SK-N-SH treated with all-trans-retinoic acid at 6 μM for 48 hours (cell line): Measurements from ENCODE around the gene GBGT1.

ENCODE experiments used
- ATAC-seq: fragments of 200-7000 bp; cut with Tn5 transposase; 3 replicates; pipeline ENCODE4 v1.9.1; 2020; ENCODE audit warnings: mild to moderate bottlenecking, moderate library complexity
- BACH2 ChIP-seq: fragments of 250-450 bp; sonication (Bioruptor Pico); IDR thresholded peaks from 2 replicates; pipeline ENCODE4 v1.9.0; 2021; ENCODE audit warnings: mild to moderate bottlenecking, borderline replicate concordance
- CREB5 ChIP-seq: fragments of 250-450 bp; sonication (Bioruptor Pico); IDR thresholded peaks from 2 replicates; pipeline ENCODE4 v1.5.1; 2020; ENCODE audit warnings: low read depth, mild to moderate bottlenecking, moderate library complexity
- CSDC2 ChIP-seq: fragments of 250-450 bp; sonication (Bioruptor Pico); IDR thresholded peaks from 2 replicates; pipeline ENCODE4 v1.5.0; 2020; ENCODE audit warnings: mild to moderate bottlenecking, moderate library complexity
- ESRRG ChIP-seq: fragments of 250-450 bp; sonication (Bioruptor Pico); IDR thresholded peaks from 2 replicates; pipeline ENCODE4 v1.6.1; 2021; ENCODE audit warnings: mild to moderate bottlenecking
- GLIS3 ChIP-seq: fragments of 250-450 bp; sonication (Bioruptor Pico); IDR thresholded peaks from 2 replicates; pipeline ENCODE4 v1.5.0; 2020; ENCODE audit warnings: mild to moderate bottlenecking, moderate library complexity
- ISL1 ChIP-seq: fragments of 250-450 bp; sonication (Bioruptor Pico); IDR thresholded peaks from 2 replicates; pipeline ENCODE4 v2.1.2; 2022; ENCODE audit warnings: mild to moderate bottlenecking, moderate library complexity
- OSR1 ChIP-seq: fragments of 250-450 bp; sonication (Bioruptor Pico); IDR thresholded peaks from 2 replicates; pipeline ENCODE4 v1.8.0; 2022; ENCODE audit warnings: moderate library complexity, mild to moderate bottlenecking, inconsistent platforms
- PATZ1 ChIP-seq: fragments of 250-450 bp; sonication (Bioruptor Pico); IDR thresholded peaks from 2 replicates; pipeline ENCODE4 v1.8.0; 2020; ENCODE audit warnings: mild to moderate bottlenecking, moderate library complexity, borderline replicate concordance
- POU6F1 ChIP-seq: fragments of 250-450 bp; sonication (Bioruptor Pico); IDR thresholded peaks from 2 replicates; pipeline ENCODE4 v1.8.0; 2021; ENCODE audit warnings: low read depth, mild to moderate bottlenecking, moderate library complexity, borderline replicate concordance
- PPARA ChIP-seq: fragments of 250-450 bp; sonication (Bioruptor Pico); IDR thresholded peaks from 2 replicates; pipeline ENCODE4 v1.5.0; 2020; ENCODE audit warnings: mild to moderate bottlenecking, borderline replicate concordance
- RARB ChIP-seq: fragments of 250-450 bp; sonication (Bioruptor Pico); IDR thresholded peaks from 2 replicates; pipeline ENCODE4 v1.8.0; 2021; ENCODE audit warnings: mild to moderate bottlenecking, moderate library complexity
- TCF4 ChIP-seq: fragments of 250-450 bp; sonication (Bioruptor Pico); IDR thresholded peaks from 2 replicates; pipeline ENCODE4 v1.8.0; 2021; ENCODE audit warnings: mild to moderate bottlenecking, moderate library complexity, borderline replicate concordance
- TOX ChIP-seq: fragments of 250-450 bp; sonication (Bioruptor Pico); IDR thresholded peaks from 2 replicates; pipeline ENCODE4 v1.8.0; 2021; ENCODE audit warnings: mild to moderate bottlenecking, moderate library complexity, borderline replicate concordance
- TSHZ2 ChIP-seq: fragments of 250-450 bp; sonication (Bioruptor Pico); IDR thresholded peaks from 2 replicates; pipeline ENCODE4 v1.5.0; 2020; ENCODE audit warnings: mild to moderate bottlenecking, moderate library complexity
- ZC3H10 ChIP-seq: fragments of 250-450 bp; sonication (Bioruptor Pico); IDR thresholded peaks from 2 replicates; pipeline ENCODE4 v1.5.1; 2021; ENCODE audit warnings: mild to moderate bottlenecking, moderate library complexity
- ZFP3 ChIP-seq: fragments of 250-450 bp; sonication (Bioruptor Pico); IDR thresholded peaks from 2 replicates; pipeline ENCODE4 v1.5.0; 2020; ENCODE audit warnings: mild to moderate bottlenecking, moderate library complexity
- ZFP30 ChIP-seq: fragments of 450-650 bp; formaldehyde crosslinking; IDR thresholded peaks from 2 replicates; pipeline ENCODE4 v1.5.0; 2022; ENCODE audit warnings: mild to moderate bottlenecking, moderate library complexity
- ZNF70 ChIP-seq: fragments of 450-650 bp; formaldehyde crosslinking; IDR thresholded peaks from 2 replicates; pipeline ENCODE4 v1.5.0; 2020; ENCODE audit warnings: mild to moderate bottlenecking, moderate library complexity
- ZNF8 ChIP-seq: fragments of 450-650 bp; formaldehyde crosslinking; IDR thresholded peaks from 2 replicates; pipeline ENCODE4 v1.5.0; 2020; ENCODE audit warnings: mild to moderate bottlenecking, moderate library complexity

The GBGT1 gene

GRCh38 chr9:133116346-133117231 lies 47.1 kb downstream of the GBGT1 start (continued):
- TF ChIP-seq TSHZ2 (CRISPR knock-in tag), result no peak
- no peak for TF ChIP-seq ZFP3 (CRISPR knock-in tag)
- TF ChIP-seq OSR1 (CRISPR knock-in tag), result no peak
- no peak for TF ChIP-seq PPARA
- no peak for TF ChIP-seq BACH2 (CRISPR knock-in tag)
- TF ChIP-seq ZNF8, result no peak
- no peak for TF ChIP-seq CSDC2 (CRISPR knock-in tag)
- no peak for TF ChIP-seq GLIS3 (CRISPR knock-in tag)
- TF ChIP-seq TOX, result no peak
- no peak for TF ChIP-seq TCF4 (CRISPR knock-in tag)
- TF ChIP-seq ISL1 (CRISPR knock-in tag), result no peak

DNA sequence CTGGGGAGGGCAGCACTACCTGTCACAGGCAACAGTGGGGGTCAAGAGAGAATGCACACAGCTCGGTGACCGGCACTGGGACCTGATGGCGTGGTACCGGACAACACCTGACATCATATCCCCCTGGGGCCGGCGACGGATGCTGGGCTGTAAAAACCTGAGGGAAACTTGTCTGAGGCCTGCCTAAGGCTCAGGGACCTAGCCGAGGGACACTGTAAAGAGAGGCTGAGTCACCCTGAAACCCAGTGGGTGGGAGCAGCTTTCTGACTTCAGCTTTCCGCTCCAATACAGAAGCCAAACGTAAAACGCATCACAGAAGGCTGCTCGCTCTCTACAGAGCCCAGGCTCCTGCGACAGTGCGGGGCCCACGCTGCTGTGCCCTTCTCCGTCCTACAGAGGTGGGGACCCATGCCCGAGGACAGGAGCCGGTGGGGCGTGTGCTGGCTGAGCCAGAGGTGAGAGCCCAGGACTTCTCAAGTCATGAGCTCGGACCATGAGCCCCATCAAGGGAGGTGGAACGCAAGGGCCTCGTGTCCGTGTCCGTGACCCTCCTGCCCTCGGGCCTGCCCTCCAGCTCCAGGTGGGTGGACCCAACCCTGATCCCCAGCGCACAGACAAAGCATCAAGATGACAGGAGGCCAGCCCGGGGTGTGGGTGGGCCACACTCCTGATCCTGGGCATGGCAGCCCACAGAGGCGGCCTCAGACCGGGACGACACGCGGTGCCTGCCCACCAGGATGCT lies 47.9 kb downstream of the GBGT1 start:
- no peak for ATAC-seq
- TF ChIP-seq PATZ1 (no peak), ZNF70 (CRISPR knock-in tag) (no peak)

GRCh38 chr9:133114886-133115603 lies 48.7 kb downstream of the GBGT1 start:
- no peak for ATAC-seq

More at GRCh38 chr9:133114886-133115603, 48.7 kb downstream of the GBGT1 start:
- no peak for TF ChIP-seq ZC3H10 (CRISPR knock-in tag)
- TF ChIP-seq TOX, result no peak
- no peak for TF ChIP-seq TSHZ2 (CRISPR knock-in tag)
- no peak for TF ChIP-seq ZFP30 (CRISPR knock-in tag)
- no peak for TF ChIP-seq GLIS3 (CRISPR knock-in tag)
- no peak for TF ChIP-seq RARB
- TF ChIP-seq POU6F1 (CRISPR knock-in tag), result no peak
- TF ChIP-seq CREB5 (CRISPR knock-in tag), result no peak
- TF ChIP-seq ZNF70 (CRISPR knock-in tag), result no peak
- TF ChIP-seq ESRRG (CRISPR knock-in tag), result no peak
